Right lobe of liver (tissue), 6 donors: ENCODE data around the gene SNTB2. TPM values are rescaled to one million over a fixed set of nuclear protein-coding genes. Genes with fewer than 3 reads are reported as not detected.

Experiments used
- ATAC-seq, 4 donors: fragments of 200-7000 bp; cut with Tn5 transposase; one replicate each; pipeline ENCODE4 v1.9.1; 2020; ENCODE audit warnings: mild to moderate bottlenecking in 4 of 4, moderate library complexity in 4 of 4
- DNase-seq, 3 donors: peaks; one replicate each; pipeline ENCODE4 v3.0.0-alpha.2; 2020
- H3K27ac ChIP-seq, 3 donors: fragments of 200-600 bp; one replicate each; pipeline ENCODE4 v1.8.0; 2022
- H3K27me3 ChIP-seq, 2 donors: fragments of 200-600 bp; one replicate each; pipeline ENCODE4 v1.8.0; 2022
- H3K36me3 ChIP-seq, 4 donors: fragments of 200-600 bp; sonication (generic) in 1 of 4; one replicate each; pipeline versions ENCODE4 v1.5.1 to v1.8.0; 2017 to 2022; ENCODE audit warnings: control low read depth in 1 of 4
- H3K4me1 ChIP-seq, 4 donors: fragments of 200-600 bp; sonication (generic) in 1 of 4; one replicate each; pipeline versions ENCODE4 v1.5.1 to v1.8.0; 2017 to 2022; ENCODE audit warnings: control low read depth in 1 of 4
- H3K4me3 ChIP-seq, 3 donors: fragments of 200-600 bp; one replicate each; pipeline ENCODE4 v1.8.0; 2022
- H3K9me3 ChIP-seq, 4 donors: fragments of 200-600 bp; sonication (generic) in 1 of 4; one replicate each; pipeline versions ENCODE4 v1.5.1 to v1.8.0; 2017 to 2022; ENCODE audit warnings: control low read depth in 1 of 4
- POLR2A ChIP-seq: fragments of 450-650 bp; IDR thresholded peaks from one replicate; pipeline ENCODE4 v1.6.1; 2017; ENCODE audit warnings: antibody characterized with exemption, mild to moderate bottlenecking
- WGBS: methylation state at CpG from one replicate; pipeline ENCODE4 v1.1.6; 2018; ENCODE audit warnings: low coverage, low lambda C conversion rate; ENCODE audit not compliant: insufficient coverage; ENCODE audit errors: missing lambda C conversion rate; 5-methylcytosine and 5-hydroxymethylcytosine counted together
- intact Hi-C, 2 donors: fragments of 100-400 bp; cut with DNase I; formaldehyde crosslinking; loops; one replicate each; pipeline versions ENCODE4 v1.11.2 to v1.14.1; 2022
- total RNA-seq, 6 experiments: library from RNA; depleted of rRNA in 2 of 6; stranded (reverse); fragments of >200 nt in 2 of 6; fragmentation: NEBNext Ultra II Directional in 3 of 6; extraction: Animal tissue kit (Norgen Biotek cat#: 25700) in 3 of 6; gene quantifications; one replicate each; pipeline versions ENCODE4 v1.1.0 to v1.2.4, GENCODE V29; 2016 to 2023
- TF ChIP-seq, protein P1 (sequence below), 4 donors: fragments of 200-600 bp in 3 of 4; fragments of 450-650 bp in 1 of 4; IDR thresholded peaks; one replicate each; pipeline versions ENCODE4 v1.5.1 to v1.8.0; 2016 to 2022; ENCODE audit warnings: antibody characterized with exemption in 4 of 4, mild to moderate bottlenecking in 2 of 4
- donor health status: DM: no; HTN: yes; CAD: no.
- donor health status: DM: no; HTN: no; CAD: no.
- donor health status: DM: no; HTN: no; CAD: no.
- donor health status: DM: no; HTN: yes; CAD: no.
- donor health status: DM: no; HTN: yes; CAD: no.

Gene SNTB2
- total RNA-seq, 6 experiments from 2014 or later: 7.5 to 13.9 (median 10.6) TPM

DNA sequence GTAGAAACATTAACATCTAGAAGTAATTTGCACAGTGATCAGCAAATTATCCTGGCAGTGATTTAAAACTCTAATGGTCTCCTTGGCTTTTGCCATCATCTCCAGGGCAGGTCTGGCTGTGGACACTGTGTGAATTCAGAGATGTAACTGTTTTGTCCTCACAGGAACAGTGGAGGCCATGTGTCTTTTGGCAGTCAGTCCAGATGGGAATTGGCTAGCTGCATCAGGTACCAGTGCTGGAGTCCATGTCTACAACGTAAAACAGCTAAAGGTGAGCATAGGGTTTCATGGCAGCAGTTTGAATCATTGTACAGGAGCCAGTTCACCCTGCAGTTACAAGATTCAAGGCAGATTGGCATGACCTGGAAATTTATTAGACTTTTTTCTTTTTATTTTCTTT lies 26.8 kb upstream of the SNTB2 start:
- no peaks in the 10 kb centered on the region for H3K4me1 ChIP-seq
- intact Hi-C loops: no loop called here
- DNase-seq: no peak
- H3K27ac ChIP-seq: no peak overlapping the region
- no peaks in the 10 kb centered on the region for H3K9me3 ChIP-seq
- H3K4me3 ChIP-seq: no peak overlapping the region
- no peaks in the 10 kb centered on the region for H3K27me3 ChIP-seq
- H3K36me3 ChIP-seq: peaks cover 0 to 62% (median 18%) of the 10 kb centered on the region in 4 donors
- no peak for ATAC-seq
- TF ChIP-seq, protein P1, sequence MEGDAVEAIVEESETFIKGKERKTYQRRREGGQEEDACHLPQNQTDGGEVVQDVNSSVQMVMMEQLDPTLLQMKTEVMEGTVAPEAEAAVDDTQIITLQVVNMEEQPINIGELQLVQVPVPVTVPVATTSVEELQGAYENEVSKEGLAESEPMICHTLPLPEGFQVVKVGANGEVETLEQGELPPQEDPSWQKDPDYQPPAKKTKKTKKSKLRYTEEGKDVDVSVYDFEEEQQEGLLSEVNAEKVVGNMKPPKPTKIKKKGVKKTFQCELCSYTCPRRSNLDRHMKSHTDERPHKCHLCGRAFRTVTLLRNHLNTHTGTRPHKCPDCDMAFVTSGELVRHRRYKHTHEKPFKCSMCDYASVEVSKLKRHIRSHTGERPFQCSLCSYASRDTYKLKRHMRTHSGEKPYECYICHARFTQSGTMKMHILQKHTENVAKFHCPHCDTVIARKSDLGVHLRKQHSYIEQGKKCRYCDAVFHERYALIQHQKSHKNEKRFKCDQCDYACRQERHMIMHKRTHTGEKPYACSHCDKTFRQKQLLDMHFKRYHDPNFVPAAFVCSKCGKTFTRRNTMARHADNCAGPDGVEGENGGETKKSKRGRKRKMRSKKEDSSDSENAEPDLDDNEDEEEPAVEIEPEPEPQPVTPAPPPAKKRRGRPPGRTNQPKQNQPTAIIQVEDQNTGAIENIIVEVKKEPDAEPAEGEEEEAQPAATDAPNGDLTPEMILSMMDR (IDR thresholded peaks at IDR 0.05): no peak
- no peak for TF ChIP-seq POLR2A
- WGBS: 100% methylated on average over 1 of the region's 1 CpG

DNA sequence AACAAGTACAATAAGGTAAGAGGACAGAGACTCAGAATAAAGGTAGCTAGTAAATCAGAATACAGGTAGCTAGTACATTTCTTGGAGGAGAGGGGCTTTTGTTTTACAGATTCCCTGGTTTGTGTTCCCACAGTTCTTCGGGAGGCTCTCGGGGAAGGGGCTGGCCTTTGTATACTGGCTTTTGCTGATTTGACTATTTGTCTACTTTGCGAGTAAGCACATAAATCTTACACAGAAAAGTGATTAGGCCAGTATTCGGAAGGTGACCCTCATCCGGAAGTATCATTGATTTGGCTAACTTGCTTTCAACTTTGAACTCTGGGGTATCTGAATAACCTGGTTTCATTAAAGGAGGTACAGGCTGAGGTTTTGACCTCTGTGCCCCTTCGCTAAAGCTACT lies 21.4 kb upstream of the SNTB2 start:
- no peaks in the 10 kb centered on the region for H3K27me3 ChIP-seq
- no peak overlapping the region for H3K27ac ChIP-seq
- no peaks in the 10 kb centered on the region for H3K9me3 ChIP-seq
- H3K4me1 ChIP-seq: no peaks in the 10 kb centered on the region
- H3K4me3 ChIP-seq: no peak overlapping the region
- TF ChIP-seq, protein P1 (IDR thresholded peaks at IDR 0.05): no peak
- intact Hi-C loops: no loop called here
- H3K36me3 ChIP-seq: peaks cover 0 to 69% (median 14%) of the 10 kb centered on the region in 4 donors
- DNase-seq (no peak), ATAC-seq (no peak)
- WGBS: 64% methylated on average over 4 of the region's 6 CpGs

DNA sequence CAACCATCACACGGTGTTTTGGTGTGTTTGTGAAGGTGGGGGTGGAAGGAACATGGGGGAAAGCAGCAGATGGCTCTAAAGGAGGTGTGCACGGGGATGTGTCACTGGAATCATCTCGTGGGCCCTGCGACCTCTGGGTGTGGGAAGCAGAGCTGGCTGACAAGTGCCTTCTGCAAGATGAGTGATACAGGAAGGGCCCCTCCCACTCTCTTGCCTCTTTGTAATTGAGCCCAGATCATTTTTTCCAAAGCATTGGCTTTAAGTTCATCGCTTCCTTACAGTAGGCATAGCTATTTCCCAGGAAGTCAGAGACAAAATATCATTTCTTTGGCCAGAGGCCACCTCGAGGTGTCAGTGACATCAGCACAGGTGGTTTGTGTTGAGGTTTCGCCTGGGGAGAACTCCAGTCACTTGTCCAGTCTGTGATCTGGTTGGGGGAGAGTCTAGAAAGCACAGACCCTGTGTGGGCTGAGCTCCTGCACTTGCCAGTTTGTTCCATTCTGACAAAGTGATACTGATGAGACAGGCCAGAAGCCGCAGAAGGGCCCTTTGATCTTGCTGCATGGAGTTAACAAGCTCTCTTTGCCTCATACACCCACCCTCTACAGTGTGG lies 20.6 kb upstream of the SNTB2 start:
- no peak for DNase-seq
- 70% methylated on average over 3 of the region's 8 CpGs for WGBS
- ATAC-seq: no peak
- H3K27ac ChIP-seq: no peak overlapping the region
- H3K9me3 ChIP-seq: no peaks in the 10 kb centered on the region
- TF ChIP-seq, protein P1 (IDR thresholded peaks at IDR 0.05): no peak
- peaks cover 0 to 64% (median 14%) of the 10 kb centered on the region in 4 donors for H3K36me3 ChIP-seq
- H3K4me1 ChIP-seq: no peaks in the 10 kb centered on the region
- H3K4me3 ChIP-seq: no peak overlapping the region
- no peaks in the 10 kb centered on the region for H3K27me3 ChIP-seq
- intact Hi-C loops: no loop called here

DNA sequence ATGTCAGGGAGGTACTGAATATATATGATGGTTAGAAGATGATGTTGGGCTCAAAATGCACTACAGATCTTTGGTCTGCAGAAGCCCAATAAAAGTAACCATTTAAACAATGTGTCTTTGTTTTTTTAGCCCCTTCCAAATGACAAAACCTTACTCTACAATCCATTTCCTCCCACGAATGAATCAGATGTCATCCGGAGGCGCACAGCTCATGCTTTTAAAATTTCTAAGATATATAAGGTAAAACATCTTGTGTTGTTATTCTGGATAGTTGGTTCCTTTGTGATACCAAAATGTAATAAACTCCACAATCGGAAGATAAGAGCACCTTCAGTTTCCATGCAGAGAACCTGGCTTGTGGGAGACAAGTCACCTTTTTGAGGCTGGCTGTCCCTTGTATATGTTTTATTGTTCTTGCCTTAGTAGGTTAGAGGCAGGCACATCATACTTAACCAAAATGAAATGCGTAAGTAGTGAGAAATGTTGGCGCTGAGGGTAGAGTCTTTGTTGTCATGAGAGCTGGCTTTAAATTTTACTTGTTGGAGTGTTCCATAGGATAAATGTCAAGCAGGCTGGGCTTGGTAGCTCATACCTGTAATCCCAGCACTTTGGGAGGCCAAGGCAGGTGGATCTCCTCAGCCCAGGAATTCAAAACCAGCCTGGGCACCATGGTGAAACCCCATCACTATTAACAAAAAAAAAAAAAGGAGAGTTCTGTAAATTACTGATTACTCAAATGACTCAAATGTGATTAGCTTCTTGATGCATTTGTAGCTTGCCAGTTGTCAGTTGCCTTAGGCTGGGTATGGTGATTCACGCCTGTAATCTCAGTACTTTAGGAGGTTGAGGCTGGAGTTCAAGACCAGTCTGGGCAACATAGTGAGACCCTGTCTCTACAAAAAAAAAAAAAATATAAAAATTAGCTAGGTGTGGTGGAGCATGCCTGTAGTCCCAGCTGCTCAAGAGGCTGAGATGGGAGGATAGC lies 19.7 kb upstream of the SNTB2 start:
- Histone ChIP-seq H3K4me1 (no peaks in the 10 kb centered on the region), H3K4me3 (no peak overlapping the region), H3K27me3 (no peaks in the 10 kb centered on the region), H3K27ac (no peak overlapping the region), H3K9me3 (no peaks in the 10 kb centered on the region), H3K36me3 (peaks cover 0 to 57% (median 14%) of the 10 kb centered on the region in 4 donors)
- intact Hi-C loops: no loop called here
- ATAC-seq (no peak), DNase-seq (no peak)
- TF ChIP-seq POLR2A: no peak
- TF ChIP-seq, protein P1 (IDR thresholded peaks at IDR 0.05): no peak
- 90% methylated on average over 6 of the region's 7 CpGs for WGBS
